ENCODE measurements around the gene BIRC5.
"Not testable (repeated sequence)": the region's sequence is repeated elsewhere in the genome, so short reads cannot be mapped to it uniquely, and the experiment has no call there.

BIRC5 gene

GRCh38 chr17:78226055-78226758 is 12.2 kb downstream of the BIRC5 start:
- DNase-seq, result no peak

- DNase-seq, result no peak
Observed at GRCh38 chr17:78226759-78227454, 12.9 kb downstream of the BIRC5 start.

DNA sequence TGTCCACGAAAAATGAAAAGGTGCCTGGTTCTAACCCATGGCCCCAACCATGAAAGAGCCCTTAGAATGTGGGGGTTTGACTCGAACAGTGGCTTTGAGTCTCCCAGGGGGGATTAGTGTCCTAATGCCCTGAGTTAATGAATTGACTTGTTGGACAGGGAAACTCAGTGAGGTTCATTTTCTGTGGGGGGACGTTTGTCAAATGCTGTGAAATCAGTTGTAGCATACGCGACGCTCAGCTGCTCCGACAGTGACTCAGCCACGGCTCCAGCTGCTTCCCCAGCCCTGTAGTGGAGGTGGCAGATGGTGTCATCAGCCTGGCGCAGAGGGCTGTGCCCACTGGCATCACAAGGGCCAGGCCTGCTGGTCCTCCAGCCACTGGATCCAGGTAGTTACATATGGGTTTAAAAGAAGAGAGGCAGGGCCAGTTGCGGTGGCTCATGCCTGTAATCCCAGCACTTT is 13.4 kb downstream of the BIRC5 start:
- DNase-seq, result peak; percentile 34

GRCh38 chr17:78228176-78228575 is 14.1 kb downstream of the BIRC5 start:
- DNase-seq, result no peak

DNA sequence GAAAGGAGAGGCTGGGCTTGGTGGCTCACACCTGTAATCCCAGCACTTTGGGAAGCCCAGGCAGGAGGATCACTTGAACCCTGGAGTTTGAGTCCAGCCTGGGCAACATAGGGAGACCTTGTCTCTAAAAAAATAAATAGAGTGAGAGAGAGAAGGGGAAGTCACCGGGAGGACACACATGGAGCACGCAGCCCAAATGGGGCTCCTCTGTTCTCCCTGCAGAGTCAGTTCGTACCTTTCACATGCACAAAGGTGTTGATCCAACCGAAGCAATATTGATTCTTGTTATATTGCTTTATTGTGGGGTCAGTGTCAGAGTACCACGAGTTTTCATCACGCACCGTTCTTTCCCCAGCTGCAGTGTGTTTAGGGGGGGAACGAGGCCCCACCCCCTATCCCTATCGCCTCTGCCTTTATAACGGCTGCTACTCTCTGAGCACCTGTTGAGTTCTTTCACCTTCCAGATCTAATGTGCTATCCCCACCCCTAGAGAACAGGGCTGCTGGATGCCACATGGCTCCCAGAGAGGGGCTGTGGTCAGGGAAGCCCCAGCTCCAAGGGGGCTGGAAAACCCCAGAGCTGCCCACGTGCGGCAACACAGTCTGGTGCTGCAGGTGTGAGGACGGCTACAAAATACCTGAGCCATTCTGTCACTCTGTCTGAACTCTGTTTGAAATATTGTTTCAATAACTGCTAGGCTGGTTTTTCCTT is 16.4 kb downstream of the BIRC5 start:
- no peak for DNase-seq

GRCh38 chr17:78230996-78231935 is 17.2 kb downstream of the BIRC5 start, which contains the start of gene TMEM235:
Gene TMEM235, plus strand, starts transcription at chr17:78231631. Its CDS starts 393 bp downstream, at chr17:78232024.
- no peak for DNase-seq

DNA sequence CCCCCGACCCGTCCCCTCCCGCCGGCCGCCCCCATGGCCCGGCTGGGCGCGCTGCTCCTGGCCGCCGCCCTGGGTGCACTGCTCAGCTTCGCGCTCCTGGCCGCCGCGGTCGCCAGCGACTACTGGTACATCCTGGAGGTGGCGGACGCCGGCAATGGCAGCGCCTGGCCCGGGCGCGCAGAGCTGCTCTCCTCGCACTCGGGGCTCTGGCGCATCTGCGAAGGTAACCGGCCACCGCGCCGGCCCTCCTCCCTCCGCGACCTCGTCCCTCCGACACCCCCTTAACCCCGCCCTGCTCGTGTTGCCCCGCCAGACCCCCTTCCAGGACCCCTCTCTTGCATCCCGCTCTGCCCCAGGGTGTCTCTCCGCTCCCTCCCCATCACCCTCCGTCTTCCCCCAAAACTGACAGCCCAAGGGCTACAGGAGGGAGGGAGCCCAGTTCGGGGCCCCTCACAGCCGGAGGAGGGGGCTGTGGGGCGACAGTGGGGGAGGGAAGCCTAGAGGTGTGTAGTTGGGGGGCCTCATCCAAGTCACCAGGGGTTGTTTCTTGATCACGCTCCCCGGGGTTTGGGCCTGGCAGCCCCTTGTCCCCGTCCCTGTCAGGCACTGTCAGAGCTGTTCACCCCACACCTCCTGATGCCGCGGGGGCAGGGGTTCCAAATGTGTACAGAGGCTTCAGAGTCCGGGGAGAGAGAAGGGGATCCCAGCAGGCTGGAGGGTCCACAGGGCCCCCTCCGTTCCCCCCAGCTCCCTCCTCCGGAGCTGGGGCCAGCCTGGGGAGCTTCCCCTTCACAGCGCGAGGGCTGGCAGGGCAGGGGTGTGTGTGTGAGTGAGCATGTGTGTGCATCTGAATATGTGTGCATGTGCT is 18.2 kb downstream of the BIRC5 start:
- no peak for DNase-seq

DNA sequence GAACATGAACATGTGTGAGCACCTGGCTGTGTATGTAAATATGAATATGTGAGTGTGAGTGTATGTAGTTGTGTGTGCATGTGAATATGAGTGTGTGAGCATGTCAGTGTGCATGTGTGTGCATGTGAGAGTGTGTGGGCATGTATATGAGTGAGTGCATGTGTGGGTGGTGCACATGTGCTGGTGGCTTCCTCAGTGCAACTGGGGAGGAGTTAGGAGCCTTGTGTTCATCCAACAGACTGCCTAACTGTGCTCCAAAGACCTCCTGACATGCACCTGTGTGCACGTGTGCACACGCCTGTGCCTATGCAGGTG is 18.8 kb downstream of the BIRC5 start:
- DNase-seq, result no peak

- no peak for DNase-seq
Observed at GRCh38 chr17:78233678-78234077, 19.6 kb downstream of the BIRC5 start.

DNA sequence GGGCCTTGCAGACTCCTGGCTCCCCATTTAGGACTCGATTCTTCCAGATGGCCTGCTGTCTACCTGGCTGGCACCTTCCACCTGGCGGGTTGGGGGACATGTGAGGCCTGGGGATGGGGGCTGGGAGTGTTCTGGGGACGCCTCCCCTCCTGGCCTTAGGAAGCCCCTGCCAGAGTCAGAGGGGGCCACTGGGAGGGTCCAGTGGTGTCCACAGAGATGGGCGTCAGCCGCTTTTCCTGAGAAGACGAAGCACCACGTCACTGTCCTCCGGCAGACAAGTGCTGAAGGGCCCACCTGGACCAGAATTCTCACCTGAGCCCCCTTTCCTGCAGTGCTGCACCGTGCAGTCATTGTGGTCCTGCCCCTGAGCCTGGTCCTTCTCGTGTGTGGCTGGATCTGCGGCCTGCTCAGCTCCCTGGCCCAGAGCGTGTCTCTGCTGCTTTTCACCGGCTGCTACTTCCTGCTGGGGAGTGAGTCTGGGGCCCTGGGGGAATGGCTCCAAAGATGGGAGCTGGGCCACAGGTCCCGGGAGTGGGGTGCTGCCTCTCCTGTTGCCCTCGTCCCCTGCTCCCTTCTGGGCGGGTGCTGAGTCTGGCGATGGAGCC is 20.3 kb downstream of the BIRC5 start:
- DNase-seq, result no peak

- DNase-seq, result not testable (repeated sequence)
Observed at GRCh38 chr17:78235022-78235421, 21.0 kb downstream of the BIRC5 start.

- no peak for DNase-seq
Observed at GRCh38 chr17:78235885-78236284, 21.8 kb downstream of the BIRC5 start.

DNA sequence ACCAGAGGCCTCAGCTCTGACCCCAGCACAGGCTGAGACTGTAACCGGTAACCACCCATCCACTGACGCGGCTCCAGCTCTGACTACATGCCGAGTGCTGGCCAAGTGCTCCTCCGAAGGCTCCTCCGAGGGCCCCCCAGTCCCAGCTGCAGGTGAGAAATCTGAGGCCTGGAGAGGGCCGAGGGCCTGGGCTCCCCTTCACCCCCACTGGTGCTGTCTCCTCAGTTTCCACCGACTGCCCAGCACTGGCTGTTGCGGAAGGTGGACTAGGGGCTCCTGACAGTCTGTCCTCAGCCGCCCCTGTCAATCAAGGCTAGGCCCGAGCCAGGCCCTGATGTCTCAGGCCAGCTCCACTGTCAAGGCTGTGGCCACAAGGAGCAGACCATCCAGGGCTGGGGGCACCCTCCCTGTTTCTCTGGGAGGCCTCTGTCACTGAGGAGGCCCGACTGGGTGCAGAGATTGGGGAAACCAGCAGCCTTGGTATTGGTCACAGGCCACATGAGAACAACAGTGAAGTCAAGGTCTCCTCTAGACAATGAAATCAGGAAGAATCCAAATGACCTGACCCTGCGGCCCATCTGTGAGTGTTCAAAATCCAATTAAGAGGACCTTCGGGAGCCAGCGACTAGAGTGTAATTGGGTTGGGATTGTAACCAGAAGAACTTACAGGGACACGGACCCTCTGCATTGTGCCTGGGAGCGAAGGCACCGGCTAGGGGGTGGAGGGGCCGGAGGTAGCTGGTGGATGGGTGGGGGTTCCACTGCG is 22.5 kb downstream of the BIRC5 start:
- DNase-seq, result no peak

DNA sequence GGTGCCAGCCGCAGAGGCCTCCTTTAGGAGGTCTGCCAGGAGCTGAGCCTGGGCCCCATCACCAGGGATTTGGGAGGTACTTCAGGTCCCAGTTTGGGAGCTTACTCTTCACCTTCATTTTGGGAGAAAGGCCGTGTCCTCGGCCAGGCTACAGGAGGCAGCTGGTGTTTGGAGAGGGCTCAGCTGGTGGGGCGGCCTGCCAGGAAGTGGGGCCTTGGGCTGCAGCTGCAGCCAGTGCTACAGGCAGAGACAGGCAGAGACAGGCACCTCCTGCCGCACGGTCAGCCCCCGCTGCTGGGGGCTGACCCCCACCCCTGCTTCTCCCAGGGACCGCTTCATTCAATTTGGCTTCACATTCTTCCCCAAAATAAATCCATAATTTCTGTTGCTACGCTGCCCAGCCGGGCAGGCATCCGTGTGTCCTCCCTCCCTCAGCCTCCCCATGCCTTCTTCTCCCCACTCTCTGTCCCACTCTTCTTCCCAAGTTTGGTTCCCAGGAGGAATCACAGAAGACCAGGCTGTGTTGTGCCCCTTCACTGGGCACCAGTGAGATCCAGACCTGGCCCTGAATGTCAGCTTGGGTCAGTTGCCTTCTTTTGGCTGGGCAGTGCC is 23.5 kb downstream of the BIRC5 start:
- no peak for DNase-seq

DNA sequence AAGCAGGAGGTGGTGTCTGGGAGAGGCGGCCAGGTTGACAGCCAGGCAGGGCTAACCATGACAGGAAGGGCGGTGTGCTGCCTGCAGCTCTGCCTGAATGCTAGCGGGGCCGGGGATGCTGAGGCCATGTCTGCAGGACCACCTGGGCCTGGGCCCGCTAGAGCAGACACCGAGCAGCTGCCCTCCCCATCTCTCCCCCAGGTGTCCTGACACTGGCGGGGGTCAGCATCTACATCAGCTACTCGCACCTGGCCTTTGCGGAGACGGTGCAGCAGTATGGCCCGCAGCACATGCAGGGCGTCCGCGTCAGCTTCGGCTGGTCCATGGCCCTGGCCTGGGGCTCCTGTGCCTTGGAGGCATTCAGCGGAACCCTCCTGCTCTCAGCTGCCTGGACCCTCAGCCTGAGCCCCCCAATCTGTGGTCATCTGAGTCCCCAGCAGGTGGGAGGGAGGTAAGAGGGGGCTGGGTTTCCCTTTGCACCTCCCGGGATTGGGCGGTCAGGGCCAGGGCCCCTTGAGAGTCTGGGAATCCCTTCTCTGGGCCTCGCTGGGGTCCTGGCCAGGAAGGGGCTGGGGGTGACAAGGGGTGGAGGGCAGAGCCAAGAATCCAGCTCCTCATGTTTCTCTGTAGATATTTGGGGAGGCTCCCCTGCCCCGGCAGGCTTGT is 24.9 kb downstream of the BIRC5 start:
- no peak for DNase-seq

GRCh38 chr17:78239489-78239931 is 25.5 kb downstream of the BIRC5 start:
- no peak for DNase-seq

GRCh38 chr17:78240012-78240655 is 26.1 kb downstream of the BIRC5 start:
- DNase-seq, result no peak

- DNase-seq, result no peak
Observed at GRCh38 chr17:78240839-78241238, 26.8 kb downstream of the BIRC5 start.
